Fibroblast of lung (primary cell): Measurements from ENCODE around the gene ZSWIM6.

ENCODE experiments used
- CTCF ChIP-seq, 2 donors: IDR thresholded peaks in 1 of 2; conservative IDR thresholded peaks in 1 of 2; 1 replicate in 1 of 2; 2 replicates in 1 of 2; pipeline ENCODE4 v1.5.1; 2011 to 2012; ENCODE audit warnings: low read length in 2 of 2, control low read depth in 1 of 2, inconsistent platforms in 1 of 2, low read depth in 1 of 2, mild to moderate bottlenecking in 1 of 2
- EZH2 ChIP-seq: IDR thresholded peaks from 2 replicates; pipeline ENCODE4 v1.5.1; 2012; ENCODE audit warnings: low read length, control low read depth, mild to moderate bottlenecking; ENCODE audit errors: missing control alignments

- TF ChIP-seq CTCF (conservative IDR thresholded peaks at IDR 0.05 in 1 of 2, IDR thresholded peaks at IDR 0.05 in 1 of 2; ENCODE audit: low read depth in 1 of 2, low read length in 2 of 2): no peak
- TF ChIP-seq EZH2: no peak
Observed at GRCh38 chr5:61423487-61424145, 91.6 kb downstream of the ZSWIM6 start.
